ENCODE measurements around the gene LIMCH1.

LIMCH1 gene

DNA sequence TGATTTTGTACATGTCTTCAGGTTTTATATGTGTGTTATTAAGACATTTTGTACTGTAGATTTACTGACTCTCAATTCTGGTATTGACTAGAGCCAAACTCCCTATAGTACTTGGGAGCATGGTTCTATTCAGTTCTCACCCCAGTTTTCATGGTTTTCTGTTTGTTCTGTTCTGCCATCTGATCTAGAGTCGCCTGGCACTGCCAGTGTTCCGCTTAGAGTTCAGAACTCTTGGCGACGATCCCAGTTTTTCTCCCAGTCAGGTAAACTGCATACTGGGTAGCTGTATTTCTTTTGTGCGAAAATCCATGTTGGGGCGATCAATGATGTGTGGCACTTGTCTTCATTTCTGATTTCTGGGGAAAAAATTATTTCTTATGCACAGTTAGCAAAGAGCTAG lies 132.6 kb downstream of the LIMCH1 start:
- TF ChIP-seq MAX (IDR thresholded peaks at IDR 0.05; ENCODE audit: low read depth, low read length) (no peak), POLR2A (IDR thresholded peaks at IDR 0.05; ENCODE audit: extremely low read depth, insufficient read length) (no peak), CTCF (IDR thresholded peaks at IDR 0.05; ENCODE audit: low read depth, low read length) (no peak), MYC (IDR thresholded peaks at IDR 0.05; ENCODE audit: low read depth, low read length) (no peak)
- no peak for DNase-seq (ENCODE audit: low read depth)

DNA sequence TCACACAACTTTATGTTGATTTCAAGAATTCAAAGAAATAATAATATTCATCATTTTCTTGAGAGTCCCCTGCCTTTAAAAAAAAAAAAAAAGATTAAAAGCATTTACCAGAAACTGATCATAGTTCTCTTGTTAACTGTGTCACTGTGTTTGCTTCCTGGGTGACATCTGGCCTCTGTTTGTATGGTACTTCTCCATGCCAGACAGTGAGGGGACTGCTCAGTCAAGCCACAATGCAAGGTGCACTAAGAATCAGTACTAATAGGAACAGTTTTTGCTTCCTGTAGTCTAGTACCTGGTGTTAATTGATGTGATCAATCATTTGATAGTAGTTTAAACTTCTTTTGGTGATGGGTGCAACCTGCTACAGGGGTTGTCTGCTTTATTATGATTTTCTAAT lies 133.0 kb downstream of the LIMCH1 start:
- no peak for DNase-seq (ENCODE audit: low read depth)

More for the DNA sequence above, 132.6 kb downstream of the LIMCH1 start:
- no peak overlapping the region for H3K4me3 ChIP-seq (ENCODE audit: low read depth, low read length)

DNA sequence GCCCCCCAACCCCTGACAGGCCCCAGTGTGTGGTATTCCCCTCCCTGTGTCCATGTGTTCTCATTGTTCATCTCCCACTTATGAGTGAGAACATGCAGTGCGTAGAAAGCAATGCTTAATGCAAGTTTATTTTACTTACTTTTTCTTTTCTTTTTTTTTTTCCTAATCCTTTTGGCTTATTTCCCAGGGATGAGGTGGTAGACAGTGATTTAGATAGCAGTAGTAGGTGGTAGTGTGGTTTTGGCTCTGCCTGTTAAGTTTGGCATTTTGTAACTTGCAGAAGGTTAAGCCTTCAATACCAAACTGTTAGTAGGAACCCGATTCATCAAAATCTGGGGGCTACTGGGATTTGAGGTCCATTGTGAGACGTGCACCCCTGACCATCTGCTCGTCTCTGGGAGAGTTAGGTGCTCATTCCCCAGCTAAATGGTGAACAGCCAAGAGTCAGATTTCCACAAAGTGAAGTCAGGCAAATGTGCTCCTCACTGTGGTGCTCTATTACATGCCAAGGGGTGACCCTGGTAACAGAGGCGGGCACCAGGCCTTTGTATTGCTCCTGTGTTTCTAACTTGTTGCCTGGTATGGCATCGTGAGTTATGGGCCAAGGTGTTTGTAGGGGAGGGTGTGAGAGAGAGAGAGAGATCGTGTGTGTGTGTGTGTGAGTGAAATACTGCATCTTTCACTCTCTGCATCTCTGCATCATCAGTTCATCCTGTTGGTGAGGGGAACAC lies 140.3 kb downstream of the LIMCH1 start:
- H3K4me3 ChIP-seq (ENCODE audit: low read depth, low read length): no peak overlapping the region
- TF ChIP-seq MAX (IDR thresholded peaks at IDR 0.05; ENCODE audit: low read depth, low read length) (no peak), POLR2A (IDR thresholded peaks at IDR 0.05; ENCODE audit: extremely low read depth, insufficient read length) (no peak), MYC (IDR thresholded peaks at IDR 0.05; ENCODE audit: low read depth, low read length) (no peak), CTCF (IDR thresholded peaks at IDR 0.05; ENCODE audit: low read depth, low read length) (no peak)
- DNase-seq (ENCODE audit: low read depth): no peak

More for the DNA sequence above, 133.0 kb downstream of the LIMCH1 start:
- no peak overlapping the region for H3K4me3 ChIP-seq (ENCODE audit: low read depth, low read length)
- no peak for TF ChIP-seq MAX (IDR thresholded peaks at IDR 0.05; ENCODE audit: low read depth, low read length)
- no peak for TF ChIP-seq MYC (IDR thresholded peaks at IDR 0.05; ENCODE audit: low read depth, low read length)
- no peak for TF ChIP-seq CTCF (IDR thresholded peaks at IDR 0.05; ENCODE audit: low read depth, low read length)
- no peak for TF ChIP-seq POLR2A (IDR thresholded peaks at IDR 0.05; ENCODE audit: extremely low read depth, insufficient read length)

GRCh38 chr4:41678951-41679350 lies 141.0 kb downstream of the LIMCH1 start:
- TF ChIP-seq MAX (IDR thresholded peaks at IDR 0.05; ENCODE audit: low read depth, low read length): no peak
- TF ChIP-seq MYC (IDR thresholded peaks at IDR 0.05; ENCODE audit: low read depth, low read length): no peak
- no peak for TF ChIP-seq POLR2A (IDR thresholded peaks at IDR 0.05; ENCODE audit: extremely low read depth, insufficient read length)
- no peak for TF ChIP-seq CTCF (IDR thresholded peaks at IDR 0.05; ENCODE audit: low read depth, low read length)

GRCh38 chr4:41679991-41680390 lies 142.0 kb downstream of the LIMCH1 start:
- no peak for DNase-seq (ENCODE audit: low read depth)
- H3K4me3 ChIP-seq (ENCODE audit: low read depth, low read length): no peak overlapping the region
- TF ChIP-seq MYC (IDR thresholded peaks at IDR 0.05; ENCODE audit: low read depth, low read length) (no peak), POLR2A (IDR thresholded peaks at IDR 0.05; ENCODE audit: extremely low read depth, insufficient read length) (no peak), MAX (IDR thresholded peaks at IDR 0.05; ENCODE audit: low read depth, low read length) (no peak), CTCF (IDR thresholded peaks at IDR 0.05; ENCODE audit: low read depth, low read length) (no peak)

More at GRCh38 chr4:41678951-41679350, 141.0 kb downstream of the LIMCH1 start:
- H3K4me3 ChIP-seq (ENCODE audit: low read depth, low read length): no peak overlapping the region
- DNase-seq (ENCODE audit: low read depth): no peak

Data from NB4 (cell line).